ENCODE data around the gene TMEM144.
A peak's percentile ranks its signal among the peaks of the same experiment; 100 is the strongest.

The TMEM144 gene

DNA sequence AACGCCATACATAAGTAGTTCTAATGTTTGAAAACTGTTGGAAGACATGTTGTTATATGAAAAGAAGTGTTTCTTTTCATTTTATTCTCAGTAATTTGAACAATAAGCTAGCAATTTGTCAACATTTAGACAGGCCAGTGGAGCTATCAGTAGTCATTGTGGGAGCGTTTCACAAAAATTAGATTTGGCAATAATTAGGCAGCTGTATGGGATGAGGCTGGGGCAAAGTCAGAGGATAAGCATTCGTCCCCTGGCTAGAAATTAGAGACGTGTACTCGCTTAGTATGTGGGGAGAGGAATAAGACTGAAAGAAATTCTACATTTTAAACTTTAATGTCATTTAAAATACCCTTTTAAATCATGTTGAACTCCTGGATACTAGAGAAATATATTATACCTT is 70.6 kb downstream of the TMEM144 start:
- TF ChIP-seq POLR2A (IDR thresholded peaks at IDR 0.05; ENCODE audit: low read length) = no peak
- no peak for TF ChIP-seq GATA1 (IDR thresholded peaks at IDR 0.05; ENCODE audit: low read depth, low read length)
- no peak for DNase-seq

DNA sequence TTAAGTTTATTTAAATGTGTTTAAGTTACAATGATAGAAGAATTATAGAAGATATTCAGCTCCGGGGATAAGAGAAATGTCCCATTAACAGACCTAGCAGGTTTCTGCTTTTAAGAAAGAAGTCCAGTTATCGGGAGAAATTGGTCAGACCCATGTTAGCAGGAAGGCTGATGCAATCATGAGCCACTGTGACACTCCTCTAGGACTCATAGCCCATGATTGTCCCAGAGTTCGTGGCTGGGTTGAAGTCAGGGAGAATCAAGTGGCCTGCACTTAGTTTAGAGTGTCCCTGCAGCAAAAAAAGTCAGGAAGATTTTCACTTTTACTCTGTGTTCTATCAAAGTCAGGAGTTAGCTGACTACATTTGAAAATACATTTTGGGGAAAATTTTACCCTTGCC is 72.0 kb downstream of the TMEM144 start:
- TF ChIP-seq GATA1 (IDR thresholded peaks at IDR 0.05; ENCODE audit: low read depth, low read length) = no peak
- DNase-seq = peak in 1 of 2 experiments; percentile 27

DNA sequence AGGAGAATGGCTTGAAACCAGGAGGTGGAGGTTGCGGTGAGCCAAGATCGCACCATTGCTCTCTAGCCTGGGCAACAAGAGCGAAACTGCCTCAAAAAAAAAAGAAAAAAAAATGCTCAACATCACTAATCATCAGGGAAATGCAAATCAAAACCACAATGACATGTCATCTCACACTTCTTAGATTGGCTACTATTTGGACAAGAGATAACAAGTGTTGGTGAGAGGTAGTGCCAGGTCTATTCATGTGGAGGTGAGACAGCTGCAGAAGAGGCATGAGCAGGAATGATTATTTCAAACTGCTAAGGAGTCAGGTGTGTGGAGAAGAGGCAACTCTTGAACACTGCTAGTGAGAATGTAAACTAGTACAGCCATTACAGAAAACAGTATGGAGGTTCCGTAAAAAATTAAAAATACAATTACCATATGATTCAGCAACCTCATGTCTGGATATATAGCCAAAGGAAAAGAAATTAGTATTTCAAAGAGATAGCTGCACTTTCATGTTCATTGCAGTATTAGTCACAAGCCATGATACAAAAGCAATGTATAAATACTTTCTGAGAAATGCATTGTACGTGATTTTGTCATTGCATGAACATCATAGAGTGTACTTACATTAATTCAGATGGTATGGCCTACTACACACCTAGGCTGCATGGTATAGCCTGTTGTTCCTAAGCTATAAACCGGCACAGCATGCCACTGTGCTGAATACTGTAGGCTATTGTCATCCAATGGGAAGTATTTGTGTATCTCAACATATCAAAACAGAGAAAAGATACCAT is 75.3 kb downstream of the TMEM144 start:
- no peak for DNase-seq
- TF ChIP-seq POLR2A (IDR thresholded peaks at IDR 0.05; ENCODE audit: low read length) (no peak), GATA1 (IDR thresholded peaks at IDR 0.05; ENCODE audit: low read depth, low read length) (no peak)

DNA sequence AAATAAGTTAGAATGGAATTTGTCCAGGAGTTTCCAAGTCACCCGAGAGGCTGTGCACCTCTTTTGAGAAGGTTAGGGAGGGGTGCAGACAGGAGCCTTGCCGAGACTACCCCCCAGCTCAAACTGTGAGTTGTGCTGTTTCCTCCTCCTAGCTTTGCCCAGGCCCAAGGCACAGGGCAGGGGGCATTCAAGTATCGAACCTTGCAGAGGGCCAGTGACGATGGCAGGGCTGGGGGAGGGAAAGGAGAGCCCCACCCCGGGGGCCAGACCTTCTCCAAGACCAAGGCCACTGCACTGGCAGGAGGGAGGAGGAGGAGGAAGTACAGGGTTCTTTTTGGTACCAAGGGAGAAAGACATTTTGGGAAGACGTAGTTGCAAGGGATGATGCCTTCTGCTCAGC is 80.6 kb downstream of the TMEM144 start:
- TF ChIP-seq GATA1 (IDR thresholded peaks at IDR 0.05; ENCODE audit: low read depth, low read length) = no peak
- TF ChIP-seq POLR2A (IDR thresholded peaks at IDR 0.05; ENCODE audit: low read length) = no peak
- no peak for DNase-seq

DNA sequence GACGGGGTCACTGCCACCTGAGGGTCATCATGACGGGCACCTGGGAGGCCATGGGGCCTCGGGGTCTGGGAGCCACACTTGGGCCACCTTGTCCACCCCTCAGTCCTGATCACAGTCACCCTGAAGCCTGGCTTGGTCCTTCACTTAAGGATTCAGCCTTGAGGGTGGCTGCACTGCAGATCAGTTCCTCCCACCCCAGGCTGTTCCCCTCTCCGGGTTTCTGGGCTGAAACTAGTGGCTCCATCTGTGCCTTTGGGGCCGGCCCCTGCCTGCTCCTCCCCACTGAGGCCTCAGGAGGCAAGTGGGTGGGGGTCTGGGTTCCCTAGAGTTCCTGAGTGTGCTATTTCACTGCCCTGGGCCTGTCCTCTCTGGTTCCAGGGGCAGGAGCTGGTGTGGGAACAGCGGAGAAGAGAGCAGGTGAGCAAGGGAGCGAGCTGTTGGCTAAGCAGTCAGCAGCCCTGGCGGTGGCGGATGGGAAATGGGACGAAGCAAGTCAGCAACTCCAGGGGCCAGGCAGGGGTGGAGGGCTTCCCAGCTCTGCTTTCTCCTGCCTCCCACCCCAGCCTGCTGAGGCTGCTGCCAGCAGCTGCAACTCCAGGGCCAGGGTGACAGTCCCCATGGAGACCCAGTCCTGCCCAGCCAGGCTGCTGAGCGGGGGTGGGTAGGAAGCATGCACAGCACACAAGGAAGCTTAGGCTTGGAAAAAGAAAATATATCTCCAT is 81.2 kb downstream of the TMEM144 start:
- TF ChIP-seq GATA1 (IDR thresholded peaks at IDR 0.05; ENCODE audit: low read depth, low read length) = no peak
- no peak for TF ChIP-seq POLR2A (IDR thresholded peaks at IDR 0.05; ENCODE audit: low read length)
- DNase-seq = no peak

DNA sequence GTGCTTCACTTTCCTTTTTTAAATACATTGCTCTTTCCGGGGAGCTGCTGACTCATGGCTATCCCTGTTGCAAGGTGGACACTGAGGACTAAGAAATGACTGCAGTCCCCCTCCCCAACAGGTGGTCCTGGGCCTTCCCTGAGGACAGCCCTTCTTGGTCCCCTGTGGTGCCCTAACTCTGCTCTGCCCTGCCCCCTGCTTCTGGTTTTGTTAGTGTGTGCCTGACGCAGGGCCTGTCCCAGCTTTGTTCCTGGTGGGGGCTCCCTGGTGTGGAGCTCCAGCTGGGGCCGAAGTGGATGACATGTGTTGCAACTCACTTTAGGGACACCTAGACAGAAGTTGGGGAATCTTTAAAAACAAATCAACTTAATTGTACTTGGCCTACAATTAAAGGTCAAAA is 81.9 kb downstream of the TMEM144 start:
- DNase-seq = no peak
- TF ChIP-seq GATA1 (IDR thresholded peaks at IDR 0.05; ENCODE audit: low read depth, low read length) = no peak

DNA sequence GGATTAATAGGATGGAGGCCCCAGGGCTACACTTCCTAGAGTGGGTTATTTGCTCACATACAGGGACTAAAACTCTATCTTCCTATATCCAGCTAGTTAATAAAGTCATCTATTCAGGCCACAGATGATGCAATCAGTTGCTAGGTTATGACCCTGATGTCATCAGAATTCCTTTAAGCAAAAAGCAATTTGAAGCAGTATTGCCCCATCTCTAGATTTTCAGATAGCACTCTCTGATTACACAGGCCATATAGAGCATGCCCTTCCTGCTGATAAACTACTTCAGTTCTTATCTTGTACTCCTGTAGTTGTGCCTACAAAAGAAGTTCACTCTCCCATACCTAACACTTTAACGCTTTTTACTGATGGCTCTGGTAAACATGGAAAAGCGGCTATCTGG is 84.8 kb downstream of the TMEM144 start:
- TF ChIP-seq GATA1 (IDR thresholded peaks at IDR 0.05; ENCODE audit: low read depth, low read length) (no peak), POLR2A (IDR thresholded peaks at IDR 0.05; ENCODE audit: low read length) (no peak)
- DNase-seq = peak; percentile 6 to 9

DNA sequence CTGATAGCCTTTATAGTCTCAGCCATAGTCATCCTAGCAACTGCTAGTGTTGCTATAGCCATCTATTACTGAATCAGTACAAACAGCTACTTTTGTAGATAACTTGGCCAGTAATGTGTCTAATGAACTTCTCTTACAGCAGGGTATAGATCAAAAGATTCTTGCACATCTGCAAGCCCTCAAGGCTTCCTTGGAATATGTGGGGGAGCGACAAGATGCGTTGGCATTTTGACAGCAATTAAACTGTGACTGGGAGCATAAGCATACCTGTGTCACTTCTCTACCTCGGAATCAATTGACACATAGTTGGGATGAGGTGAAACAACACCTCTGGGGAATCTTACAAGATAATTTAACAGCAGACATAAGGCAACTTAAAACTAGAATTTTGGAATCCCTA is 87.6 kb downstream of the TMEM144 start:
- TF ChIP-seq GATA1 (IDR thresholded peaks at IDR 0.05; ENCODE audit: low read depth, low read length) (no peak), POLR2A (IDR thresholded peaks at IDR 0.05; ENCODE audit: low read length) (no peak)
- DNase-seq = no peak

DNA sequence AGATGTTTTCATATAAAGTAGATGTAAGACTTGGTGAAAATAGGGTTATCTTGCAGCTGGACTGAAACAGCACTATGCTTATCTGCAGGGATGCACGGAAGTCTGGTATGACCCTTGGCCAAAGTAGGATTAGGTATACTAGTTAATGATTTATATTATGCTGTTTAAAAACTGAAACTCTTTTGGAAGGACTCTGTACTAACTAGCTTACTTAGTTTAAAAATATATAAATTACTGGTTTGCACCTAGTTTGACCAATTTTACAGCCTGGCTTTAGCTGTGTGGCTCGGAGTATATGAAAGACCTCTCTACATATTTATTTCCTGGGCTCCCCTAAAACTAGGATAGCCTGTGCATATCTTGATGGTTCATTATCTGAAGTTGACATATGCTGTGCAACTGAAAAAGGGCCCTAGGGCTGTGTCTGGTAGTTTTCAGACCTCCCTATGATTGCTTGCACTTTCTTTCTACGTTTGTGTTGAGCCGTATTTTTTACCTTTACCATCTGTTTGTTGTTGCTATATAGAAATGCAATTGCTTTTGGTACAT is 89.2 kb downstream of the TMEM144 start:
- DNase-seq = peak; percentile 27 to 67
- TF ChIP-seq GATA1 (IDR thresholded peaks at IDR 0.05; ENCODE audit: low read depth, low read length) (no peak), POLR2A (IDR thresholded peaks at IDR 0.05; ENCODE audit: low read length) (no peak)

DNA sequence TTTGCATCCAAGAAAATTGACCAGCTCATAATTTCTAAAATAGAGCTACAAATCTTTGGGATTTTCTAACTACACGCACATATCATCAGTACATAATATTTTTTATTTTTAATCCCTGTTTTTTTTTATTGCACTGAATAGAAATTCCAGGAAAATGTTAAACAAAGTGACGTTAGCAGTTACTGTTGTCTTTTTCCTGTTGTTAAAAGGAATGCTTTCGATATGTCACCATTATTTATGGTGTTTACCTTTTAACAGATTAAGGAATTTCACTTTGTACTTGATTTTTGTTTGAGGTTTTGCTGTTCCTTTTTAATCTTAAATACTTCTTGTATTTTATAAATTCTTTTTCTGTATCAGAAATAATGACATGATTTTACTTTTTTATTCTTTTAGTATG is 89.7 kb downstream of the TMEM144 start:
- DNase-seq = no peak
- no peak for TF ChIP-seq GATA1 (IDR thresholded peaks at IDR 0.05; ENCODE audit: low read depth, low read length)
- no peak for TF ChIP-seq POLR2A (IDR thresholded peaks at IDR 0.05; ENCODE audit: low read length)

DNA sequence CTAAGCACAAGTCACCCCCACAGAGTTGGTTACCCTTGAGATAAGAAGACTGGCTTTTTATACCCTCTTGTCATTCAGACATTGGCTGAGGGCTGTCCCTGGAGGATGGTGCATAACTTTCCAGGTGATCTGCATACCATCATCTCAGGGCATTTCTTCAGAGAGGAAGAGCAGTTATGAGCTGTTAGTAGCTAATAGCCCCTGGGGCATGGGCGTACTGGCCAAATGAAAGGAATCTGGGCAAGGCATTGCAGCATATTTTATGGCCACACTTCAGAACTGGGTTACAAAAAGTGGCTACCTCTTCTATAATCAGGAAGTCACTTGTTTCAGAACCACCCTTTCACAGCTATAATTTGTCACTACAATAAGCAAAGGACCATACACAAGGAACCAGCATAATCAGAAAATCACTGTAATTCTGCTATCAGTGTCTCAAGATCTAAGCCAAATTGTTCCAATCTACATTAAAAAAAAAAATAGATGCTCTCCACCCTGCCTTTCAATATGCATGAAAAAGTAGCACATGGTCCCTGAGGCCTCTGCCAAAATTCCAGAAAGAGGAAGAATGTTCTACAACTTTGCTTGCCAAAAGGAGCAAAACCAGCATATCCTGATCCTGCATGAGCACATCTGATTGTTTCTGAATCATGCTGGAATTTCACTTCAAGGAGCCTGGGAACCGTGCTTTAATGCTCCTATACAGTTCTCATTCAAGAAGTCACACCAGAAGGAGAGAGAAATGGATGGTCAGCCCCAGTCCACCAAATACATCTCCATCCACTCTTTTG is 92.0 kb downstream of the TMEM144 start:
- DNase-seq = no peak
- no peak for TF ChIP-seq GATA1 (IDR thresholded peaks at IDR 0.05; ENCODE audit: low read depth, low read length)
- no peak for TF ChIP-seq POLR2A (IDR thresholded peaks at IDR 0.05; ENCODE audit: low read length)

DNA sequence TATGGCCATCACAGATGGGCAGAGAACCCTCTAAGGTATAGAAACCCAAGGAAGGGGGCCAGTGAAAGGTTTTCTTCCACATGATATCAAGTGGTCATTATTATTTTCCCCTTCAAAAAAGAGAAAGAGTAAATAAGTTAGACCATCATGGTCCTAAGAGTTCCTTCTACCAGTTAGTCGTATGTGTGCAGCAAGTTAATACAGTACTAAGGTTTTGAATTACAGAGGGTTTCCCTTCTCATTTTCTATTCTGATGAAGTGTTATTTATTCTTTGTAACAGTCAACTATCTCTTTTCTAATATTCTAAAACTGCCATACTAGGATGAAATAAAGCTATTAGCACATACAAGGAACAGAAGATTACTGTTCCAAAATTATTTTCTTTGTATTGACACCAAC is 94.4 kb downstream of the TMEM144 start:
- no peak for DNase-seq
- TF ChIP-seq POLR2A (IDR thresholded peaks at IDR 0.05; ENCODE audit: low read length) (no peak), GATA1 (IDR thresholded peaks at IDR 0.05; ENCODE audit: low read depth, low read length) (no peak)
